K562 (cell line): ENCODE results near the gene ACVR2B. TPM values are rescaled to one million over a fixed set of nuclear protein-coding genes. Genes with fewer than 3 reads are reported as not detected.

Experiments
- BCL6 ChIP-seq: fragments of 250-450 bp; sonication (Bioruptor Pico); IDR thresholded peaks from 2 replicates; pipeline ENCODE4 v1.4.0; 2020
- CGGBP1 ChIP-seq: fragments of 250-450 bp; sonication (Bioruptor Pico); IDR thresholded peaks from 2 replicates; pipeline ENCODE4 v1.9.0; 2021; ENCODE audit warnings: mild to moderate bottlenecking
- DNMT1 ChIP-seq: fragments of 450-650 bp; IDR thresholded peaks from 2 replicates; pipeline ENCODE4 v1.6.1; 2016; ENCODE audit warnings: antibody characterized with exemption, mild to moderate bottlenecking
- E2F4 ChIP-seq: sonication (generic); formaldehyde crosslinking; IDR thresholded peaks from 2 replicates; pipeline ENCODE4 v1.8.0; 2022; ENCODE audit warnings: mild to moderate bottlenecking, low read depth, missing genetic modification reagents
- EP400 ChIP-seq: fragments of 450-650 bp; IDR thresholded peaks from 2 replicates; pipeline ENCODE4 v1.6.1; 2017; ENCODE audit warnings: antibody characterized with exemption, mild to moderate bottlenecking, moderate library complexity
- GTF2B ChIP-seq: IDR thresholded peaks from 2 replicates; pipeline ENCODE4 v1.6.1; 2011; ENCODE audit not compliant: insufficient read length; ENCODE audit errors: extremely low read depth
- GTF3C2 ChIP-seq: IDR thresholded peaks from 3 replicates; pipeline ENCODE4 v1.6.1; 2011; ENCODE audit warnings: borderline replicate concordance, mild to moderate bottlenecking, moderate library complexity; ENCODE audit not compliant: insufficient read length; ENCODE audit errors: extremely low read depth
- HCFC1 ChIP-seq: IDR thresholded peaks from 2 replicates; pipeline ENCODE4 v1.6.1; 2012; ENCODE audit warnings: low read depth, low read length, improper control_type of control experiment
- HDGF ChIP-seq: fragments of 450-650 bp; IDR thresholded peaks from 2 replicates; pipeline ENCODE4 v1.6.1; 2016
- ID3 ChIP-seq, 2 experiments: fragments of 250-450 bp in 1 of 2; fragments of 450-650 bp in 1 of 2; sonication (Bioruptor Pico) in 1 of 2; IDR thresholded peaks; 2 replicates each; pipeline versions ENCODE4 v1.6.1 to v1.8.0; 2016 to 2021; ENCODE audit warnings: mild to moderate bottlenecking in 2 of 2, moderate library complexity in 2 of 2, missing compliant biosample characterization in 1 of 2, missing genetic modification characterization in 1 of 2
- ILK ChIP-seq: fragments of 450-650 bp; IDR thresholded peaks from 2 replicates; pipeline ENCODE4 v1.6.1; 2016; ENCODE audit warnings: missing genetic modification characterization, low read depth, mild to moderate bottlenecking, missing compliant biosample characterization, moderate library complexity, borderline replicate concordance
- MCM5 ChIP-seq: fragments of 450-650 bp; IDR thresholded peaks from 2 replicates; pipeline ENCODE4 v1.6.1; 2016; ENCODE audit warnings: low read depth
- MCM7 ChIP-seq, 2 experiments: fragments of 450-650 bp; IDR thresholded peaks; 2 replicates each; pipeline ENCODE4 v1.6.1; 2016 to 2018
- MED1 ChIP-seq: sonication (generic); formaldehyde crosslinking; IDR thresholded peaks from 2 replicates; pipeline ENCODE4 v1.8.1; 2023; ENCODE audit warnings: missing genetic modification reagents, borderline replicate concordance
- MEIS2 ChIP-seq: fragments of 450-650 bp; IDR thresholded peaks from 2 replicates; pipeline ENCODE4 v1.6.1; 2014; ENCODE audit warnings: mild to moderate bottlenecking; ENCODE audit not compliant: partially characterized antibody
- NCOR1 ChIP-seq: fragments of 450-650 bp; IDR thresholded peaks from 2 replicates; pipeline ENCODE4 v1.6.1; 2016; ENCODE audit warnings: mild to moderate bottlenecking, moderate library complexity
- NONO ChIP-seq, 2 experiments: fragments of 200-400 bp in 1 of 2; fragments of 450-650 bp in 1 of 2; formaldehyde crosslinking in 1 of 2; IDR thresholded peaks; 2 replicates each; pipeline ENCODE4 v1.6.1; 2017; ENCODE audit warnings: low read depth in 2 of 2, mild to moderate bottlenecking in 2 of 2, moderate library complexity in 2 of 2, low read length in 1 of 2
- RCOR1 ChIP-seq, 2 experiments: IDR thresholded peaks; 2 replicates each; pipeline ENCODE4 v1.6.1; 2012; ENCODE audit warnings: low read depth in 2 of 2, low read length in 2 of 2, borderline replicate concordance in 1 of 2, improper control_type of control experiment in 1 of 2
- TRIM24 ChIP-seq, 2 experiments: fragments of 450-650 bp; IDR thresholded peaks; 2 replicates each; pipeline ENCODE4 v1.6.1; 2016
- ZEB2 ChIP-seq: fragments of 450-650 bp; IDR thresholded peaks from 2 replicates; pipeline ENCODE4 v1.6.1; 2016
- ZNF121 ChIP-seq: sonication (generic); formaldehyde crosslinking; conservative IDR thresholded peaks from 2 replicates; pipeline ENCODE4 v1.8.0; 2022; ENCODE audit warnings: missing genetic modification reagents
- ZNF124 ChIP-seq: sonication (generic); formaldehyde crosslinking; IDR thresholded peaks from 2 replicates; pipeline ENCODE4 v1.8.1; 2022; ENCODE audit warnings: missing genetic modification reagents
- ZNF699 ChIP-seq: fragments of 250-450 bp; sonication (Bioruptor Pico); IDR thresholded peaks from 2 replicates; pipeline ENCODE4 v1.8.0; 2021; ENCODE audit warnings: mild to moderate bottlenecking, moderate library complexity; ENCODE audit not compliant: insufficient replicate concordance
- ZNF75A ChIP-seq: fragments of 450-650 bp; formaldehyde crosslinking; IDR thresholded peaks from 2 replicates; pipeline ENCODE4 v1.4.0; 2020; ENCODE audit warnings: mild to moderate bottlenecking
- polyA plus RNA-seq, 8 experiments: library from polyadenylated mRNA; depleted of rRNA in 4 of 8; stranded (reverse) in 5 of 8; unstranded in 3 of 8; fragments of >200 nt; fragmentation: Nextera tagmentation in 2 of 8; fragmentation: Illumina TruSeq in 1 of 8; extraction: Ambion mirVana in 2 of 8; extraction: Trizol in 1 of 8; gene quantifications; 2 replicates each; pipeline versions ENCODE4 v1.2.1 to v1.2.3, GENCODE V29; 2011 to 2014; ENCODE audit warnings: inconsistent platforms in 1 of 8, missing spikeins in 1 of 8
- total RNA-seq, 7 experiments: library from RNA; depleted of rRNA in 6 of 7; stranded (reverse); fragments of >200 nt in 6 of 7; fragmentation: Illumina TruSeq in 2 of 7; extraction: Trizol in 2 of 7; gene quantifications; 2 replicates each; pipeline versions ENCODE4 v1.2.1 to v1.2.3, GENCODE V29; 2011 to 2021; ENCODE audit warnings: low replicate concordance in 1 of 7

The ACVR2B gene
- total and polyA plus RNA-seq, 9 of the 15 experiments (the other 6 are each of a cell fraction or from before 2014, with no cell fraction given), result 1.8 to 23.7 (median 7.1) TPM

GRCh38 chr3:38496131-38496910, 42.6 kb downstream of the ACVR2B start, which contains the start of gene EXOG (continued):
- TF ChIP-seq NCOR1 (no peak), TRIM24 (IDR thresholded peaks at IDR 0.05) (no peak; a peak in 1 of 4 replicates), ZNF699 (no peak), MCM7 (IDR thresholded peaks at IDR 0.05) (no peak), MED1 (CRISPR knock-in tag) (no peak), MEIS2 (peak; percentile 85), CGGBP1 (CRISPR knock-in tag) (no peak), GTF3C2 (no peak), ZNF124 (CRISPR knock-in tag) (no peak), E2F4 (CRISPR knock-in tag) (peak; percentile 77; the same call in 1 of the 2 replicates), ILK (no peak), ZNF121 (CRISPR knock-in tag) (no peak), HDGF (no peak), HCFC1 (peak; percentile 60), ID3 (CRISPR knock-in tag; IDR thresholded peaks at IDR 0.05) (no peak), ID3 (tag; IDR thresholded peaks at IDR 0.05) (no peak), MCM5 (no peak), RCOR1 (IDR thresholded peaks at IDR 0.05; ENCODE audit: borderline replicate concordance in 1 of 2, low read depth in 2 of 2, low read length in 2 of 2) (peak; percentile 42 to 93; a peak in 3 of 4 replicates), ZEB2 (peak; percentile 35; the same call in 1 of the 2 replicates), GTF2B (no peak), DNMT1 (no peak), BCL6 (CRISPR knock-in tag) (no peak), NONO (IDR thresholded peaks at IDR 0.05; ENCODE audit: low read depth in 2 of 2, low read length in 1 of 2) (no peak; a peak in 1 of 4 replicates), ZNF75A (CRISPR knock-in tag) (no peak), EP400 (peak; percentile 78)
